Renal cortex interstitium (tissue), 15 donors: ENCODE data around the gene LRRTM3. TPM values are rescaled to one million over a fixed set of nuclear protein-coding genes. Genes with fewer than 3 reads are reported as not detected.

Experiments used
- DNase-seq, 11 donors: peaks; one replicate each; pipeline ENCODE4 v3.0.0-alpha.2; 2013; ENCODE audit warnings: low read depth in 9 of 11, low spot score in 4 of 11; ENCODE audit errors: extremely low read depth in 1 of 11
- long read RNA-seq, 16 experiments: transcript quantifications; one replicate each; lab custom pipeline, GENCODE V29; 2026
- polyA plus RNA-seq, 3 donors: library from polyadenylated mRNA; unstranded; fragments of 120-200 nt; gene quantifications; one replicate each; pipeline ENCODE4 v1.2.1, GENCODE V29; 2013; ENCODE audit not compliant: insufficient read length in 3 of 3

Gene LRRTM3
- polyA plus RNA-seq: 1 to 10 TPM; 3.9 to 6.2 (median 5.0) TPM
- long read RNA-seq, donor 1: 0 reads
- long read RNA-seq, donor 2: 0 reads
- long read RNA-seq, donor 3, full-length matches to known transcripts: 1 of 1 reads
- long read RNA-seq, donor 3, partial matches to known transcripts: 0 of 1 reads
- long read RNA-seq, donor 3, other reads (novel, unspliced or antisense): 0 of 1 reads
- long read RNA-seq, donor 4: 0 reads
- long read RNA-seq, donor 5: 0 reads
- long read RNA-seq, donor 6, full-length matches to known transcripts: 1 of 1 reads
- long read RNA-seq, donor 6, partial matches to known transcripts: 0 of 1 reads
- long read RNA-seq, donor 6, other reads (novel, unspliced or antisense): 0 of 1 reads
- long read RNA-seq, donor 7, full-length matches to known transcripts: 2 of 2 reads
- long read RNA-seq, donor 7, partial matches to known transcripts: 0 of 2 reads
- long read RNA-seq, donor 7, other reads (novel, unspliced or antisense): 0 of 2 reads
- long read RNA-seq, donor 8: 0 reads
- long read RNA-seq, donor 9, full-length matches to known transcripts: 1 of 1 reads
- long read RNA-seq, donor 9, partial matches to known transcripts: 0 of 1 reads
- long read RNA-seq, donor 9, other reads (novel, unspliced or antisense): 0 of 1 reads
- long read RNA-seq, donor 10: 0 reads
- long read RNA-seq, donor 11: 0 reads
- long read RNA-seq, donor 12: 0 reads
- long read RNA-seq, donor 13: 0 reads
- long read RNA-seq, donor 14, full-length matches to known transcripts: 1 of 1 reads
- long read RNA-seq, donor 14, partial matches to known transcripts: 0 of 1 reads
- long read RNA-seq, donor 14, other reads (novel, unspliced or antisense): 0 of 1 reads
- long read RNA-seq, donor 15: 0 reads
- long read RNA-seq, donor 16, partial matches to known transcripts: 6 of 6 reads
- long read RNA-seq, donor 16, other reads (novel, unspliced or antisense): 0 of 6 reads

- peak in 9 of 11 donors; percentile 56 to 86 (median 69) for DNase-seq
Measured at GRCh38 chr10:66925896-66926715, at the start of gene LRRTM3. TSS of gene LRRTM3 (plus strand) at chr10:66926036.

- DNase-seq: no peak
Measured at GRCh38 chr10:66877361-66877760, 48.5 kb upstream of the LRRTM3 start.

- no peak for DNase-seq
Measured at GRCh38 chr10:66880292-66880691, 45.5 kb upstream of the LRRTM3 start.

GRCh38 chr10:66880826-66881225 lies 45.0 kb upstream of the LRRTM3 start:
- no peak for DNase-seq

GRCh38 chr10:66881814-66882213 lies 44.0 kb upstream of the LRRTM3 start:
- DNase-seq: no peak

- DNase-seq: no peak
Measured at GRCh38 chr10:66882271-66882670, 43.6 kb upstream of the LRRTM3 start.

- DNase-seq: no peak
Measured at GRCh38 chr10:66886848-66887247, 39.0 kb upstream of the LRRTM3 start.

GRCh38 chr10:66888237-66888636 lies 37.6 kb upstream of the LRRTM3 start:
- no peak for DNase-seq

GRCh38 chr10:66892871-66893270 lies 33.0 kb upstream of the LRRTM3 start:
- DNase-seq: no peak

GRCh38 chr10:66910671-66911070 lies 15.2 kb upstream of the LRRTM3 start:
- no peak for DNase-seq

- no peak for DNase-seq
Measured at GRCh38 chr10:66916030-66916429, 9.8 kb upstream of the LRRTM3 start.

- no peak for DNase-seq
Measured at GRCh38 chr10:66917104-66917503, 8.7 kb upstream of the LRRTM3 start.

GRCh38 chr10:66919248-66919647 lies 6.6 kb upstream of the LRRTM3 start:
- no peak for DNase-seq

- DNase-seq: no peak
Measured at GRCh38 chr10:66924674-66925345, 1.0 kb upstream of the LRRTM3 start.

GRCh38 chr10:66925373-66925772 lies 463 bp upstream of the LRRTM3 start:
- peak in 3 of 11 donors; percentile 36 to 42 (median 38) for DNase-seq

- no peak for DNase-seq
Measured at GRCh38 chr10:66926841-66927240, 1.0 kb downstream of the LRRTM3 start.

- DNase-seq: no peak
Measured at GRCh38 chr10:66927251-66927935, 1.6 kb downstream of the LRRTM3 start.
